Effector CD8-positive, alpha-beta T cell (primary cell): ENCODE results near the gene RNU6-9.
A peak's percentile ranks its signal among the peaks of the same experiment; 100 is the strongest.

Experiments used
- DNase-seq: peaks from one replicate; lab custom pipeline; 2025; lab: John Stamatoyannopoulos, UW

RNU6-9 gene

DNA sequence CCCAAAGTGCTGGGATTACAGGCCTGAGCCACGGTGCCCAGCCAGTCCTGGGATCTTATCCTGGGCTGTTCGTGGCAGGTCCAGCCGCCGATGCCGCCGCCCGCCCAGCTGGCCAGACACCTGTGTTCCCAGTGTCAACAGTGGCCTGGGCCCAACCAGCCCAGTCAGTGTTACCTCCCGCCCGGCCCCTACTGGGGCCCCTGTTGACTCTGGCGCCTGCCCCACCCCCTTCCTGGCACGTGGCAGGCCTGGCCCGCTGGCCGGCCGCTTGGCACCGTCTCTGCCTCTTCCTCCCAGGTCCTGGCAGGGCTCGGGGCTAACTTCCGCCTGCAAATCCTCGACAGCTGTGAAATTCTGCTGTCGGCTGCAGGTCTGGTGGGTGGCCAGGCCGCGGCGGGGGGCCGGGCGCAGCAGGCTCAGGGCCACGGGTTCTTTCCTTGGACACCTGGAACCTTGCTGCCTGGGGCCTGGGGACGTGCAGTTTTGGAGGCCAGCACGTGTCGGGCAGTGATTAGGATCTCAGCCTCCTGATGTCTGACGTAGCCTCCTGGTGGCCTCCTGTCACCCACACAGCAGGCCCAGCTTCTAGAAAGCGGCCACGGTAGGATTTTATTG lies 41.7 kb downstream of the RNU6-9 start:
- no peak for DNase-seq

DNA sequence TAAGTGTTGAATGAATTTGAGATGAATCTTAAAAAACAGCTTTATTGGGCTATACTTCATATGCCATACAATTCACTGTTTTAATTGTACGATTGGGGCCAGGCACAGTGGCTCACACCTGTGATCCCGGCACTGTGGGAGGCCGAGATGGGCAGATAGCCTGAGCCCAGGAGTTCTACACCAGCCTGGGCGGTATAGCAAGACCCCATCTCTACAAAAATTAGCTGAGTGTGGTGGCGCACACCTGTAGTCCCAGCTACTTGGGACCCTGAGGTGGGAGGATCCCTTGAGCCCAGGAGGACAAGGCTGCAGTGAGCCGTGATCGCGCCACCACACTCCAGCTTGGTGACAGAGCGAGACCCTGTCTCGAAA lies 42.9 kb downstream of the RNU6-9 start:
- no peak for DNase-seq

DNA sequence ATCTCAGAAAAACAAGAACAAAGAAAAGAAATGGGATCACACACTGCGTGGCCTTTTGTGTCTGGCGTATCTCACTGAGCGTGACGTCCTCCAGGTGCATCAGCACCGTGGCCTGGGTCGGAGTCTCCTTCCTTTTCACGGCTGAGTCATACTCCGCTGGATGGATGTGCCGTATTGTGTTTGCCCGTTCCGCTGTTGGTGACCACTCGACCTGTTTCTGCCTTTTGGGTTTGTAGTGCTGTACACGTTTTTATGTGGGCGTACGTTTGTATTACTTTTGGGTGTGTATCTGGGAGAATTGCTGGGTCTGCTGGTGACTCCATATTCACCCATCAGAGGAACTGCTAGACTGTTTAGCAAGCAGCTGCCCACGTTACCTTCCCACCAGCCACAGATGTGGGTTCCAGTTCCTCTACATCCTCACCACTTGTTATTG lies 44.0 kb downstream of the RNU6-9 start:
- no peak for DNase-seq

DNA sequence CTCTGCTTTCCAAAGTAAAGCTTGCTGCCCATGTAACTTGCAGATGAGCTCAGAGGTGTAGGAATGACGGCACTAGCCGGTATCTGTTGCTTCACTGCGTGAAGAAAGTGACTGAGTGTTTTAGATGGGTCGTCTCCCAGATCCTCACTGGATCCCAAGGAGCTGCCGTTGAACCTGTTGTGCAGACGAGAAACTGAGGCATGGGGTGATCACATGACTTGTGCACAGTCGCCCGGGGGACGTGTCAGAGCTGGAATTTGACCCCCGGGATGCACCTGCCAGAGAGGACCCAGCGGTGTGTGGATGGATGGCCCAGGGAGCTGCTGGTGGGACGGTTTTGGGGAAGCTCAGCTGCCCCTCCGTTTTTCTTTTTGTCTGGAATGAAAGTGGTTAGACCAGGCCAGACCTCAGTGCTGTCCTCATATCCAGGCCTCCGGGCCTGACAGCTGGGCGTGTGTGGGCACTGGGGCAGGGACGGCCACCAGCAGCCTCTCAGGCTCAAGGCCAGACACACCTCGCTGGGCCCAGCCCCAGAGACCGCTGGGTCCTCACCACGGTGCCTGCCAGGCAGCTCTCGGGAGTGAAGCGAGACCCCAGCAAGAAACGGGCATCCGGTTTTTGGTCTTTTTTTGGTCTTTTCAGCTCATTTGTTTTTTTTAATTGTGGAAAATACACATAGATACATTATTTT lies 45.1 kb downstream of the RNU6-9 start:
- no peak for DNase-seq

- DNase-seq = no peak
These were observed 46.2 kb downstream of the RNU6-9 start for GRCh38 chr19:939439-939838.

- DNase-seq = no peak
These were observed 46.6 kb downstream of the RNU6-9 start for GRCh38 chr19:939922-940321.

- DNase-seq = peak; percentile 64
These were observed 47.5 kb downstream of the RNU6-9 start for GRCh38 chr19:940591-941291.

DNA sequence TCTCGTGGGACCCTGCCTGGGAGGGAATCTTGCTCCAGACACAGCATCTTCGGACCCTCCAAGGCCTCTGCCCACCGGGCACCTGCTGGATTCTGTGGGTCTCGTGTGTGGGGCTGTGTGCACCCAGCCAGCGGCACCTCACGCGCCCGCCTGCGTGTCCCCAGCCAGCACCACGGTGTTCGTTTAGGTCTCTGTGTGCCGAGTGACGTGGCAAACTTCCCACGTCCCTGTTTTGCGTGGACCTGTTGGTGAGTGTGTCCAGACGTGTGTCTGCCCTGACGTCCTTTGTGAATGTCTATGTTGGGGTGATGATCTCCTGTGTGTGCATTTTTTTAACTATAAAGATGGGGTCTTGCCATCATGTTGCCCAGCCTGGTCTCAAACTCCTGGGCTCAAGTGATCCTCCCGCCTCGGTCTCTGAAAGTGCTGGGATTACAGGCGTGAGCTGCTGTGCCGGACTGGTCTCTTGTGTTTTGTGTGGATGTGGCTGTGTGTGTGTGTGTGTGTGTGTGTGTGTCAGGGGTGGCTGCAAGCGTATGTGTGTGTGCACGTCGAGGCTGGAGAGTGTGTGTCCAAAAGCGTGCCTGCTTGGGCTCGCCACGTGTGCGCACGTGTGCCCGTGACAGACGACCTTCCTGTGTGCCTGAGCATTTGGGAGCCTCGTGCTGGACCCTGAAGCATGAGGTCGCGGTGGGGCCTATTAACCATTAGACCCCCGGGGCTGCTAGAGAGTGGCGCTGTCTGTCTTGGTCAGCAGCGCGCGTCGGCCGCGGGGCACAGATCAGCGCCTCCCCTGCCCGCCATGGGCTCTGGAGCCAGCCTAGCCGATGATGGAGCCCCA lies 48.2 kb downstream of the RNU6-9 start:
- DNase-seq = no peak

DNA sequence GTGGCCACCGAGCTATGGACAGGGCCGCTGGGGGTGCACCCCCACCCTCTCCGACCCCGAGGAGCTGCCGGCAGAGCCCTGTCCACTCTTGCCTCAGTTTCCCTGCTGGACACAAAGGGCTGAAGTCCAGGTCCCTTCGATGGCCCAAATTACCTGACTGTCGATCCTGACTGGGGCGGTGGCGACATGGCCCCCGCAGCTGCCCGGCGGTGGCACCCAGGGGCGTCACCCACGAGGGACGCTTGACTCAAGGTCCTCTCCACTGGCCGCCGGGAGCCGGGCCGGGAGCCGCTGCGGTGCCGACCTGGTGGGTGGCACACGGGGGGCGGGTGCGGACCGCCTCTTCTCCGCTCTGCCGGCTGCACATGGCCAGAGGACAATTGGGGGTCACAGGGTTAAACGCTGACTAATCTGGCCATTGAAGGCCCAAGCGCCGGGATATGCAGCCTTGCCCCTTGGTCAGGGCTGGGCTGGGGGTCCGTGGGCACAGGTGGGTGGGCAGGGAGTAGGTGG lies 48.9 kb downstream of the RNU6-9 start:
- no peak for DNase-seq
